A549 (cell line): ENCODE data around the gene LSM11. TPM values are rescaled to one million over a fixed set of nuclear protein-coding genes. Genes with fewer than 3 reads are reported as not detected.

ENCODE experiments used
- BHLHE40 ChIP-seq: IDR thresholded peaks from 2 replicates; pipeline ENCODE4 v1.6.1; 2012; ENCODE audit warnings: low read depth, low read length, inconsistent platforms
- CBX8 ChIP-seq: fragments of 200-600 bp; sonication (generic); IDR thresholded peaks from 2 replicates; pipeline ENCODE4 v1.6.1; 2016
- EHF ChIP-seq: fragments of 250-450 bp; sonication (Bioruptor Pico); IDR thresholded peaks from 2 replicates; pipeline ENCODE4 v1.5.0; 2020; ENCODE audit warnings: mild to moderate bottlenecking
- EP300 ChIP-seq, 2 experiments: fragments of >200 bp; sonication (Bioruptor Twin); formaldehyde crosslinking; IDR thresholded peaks; 2 replicates in 1 of 2; 3 replicates in 1 of 2; pipeline ENCODE4 v1.6.1; 2016 to 2017
- FOXS1 ChIP-seq: fragments of 250-450 bp; sonication (Bioruptor Pico); IDR thresholded peaks from 2 replicates; pipeline ENCODE4 v1.5.0; 2020; ENCODE audit warnings: mild to moderate bottlenecking, moderate library complexity
- HEYL ChIP-seq: fragments of 250-450 bp; sonication (Bioruptor Pico); IDR thresholded peaks from 2 replicates; pipeline ENCODE4 v1.8.0; 2021; ENCODE audit warnings: mild to moderate bottlenecking, moderate library complexity
- HOXA7 ChIP-seq: fragments of 250-450 bp; sonication (Bioruptor Pico); IDR thresholded peaks from 2 replicates; pipeline ENCODE4 v1.5.0; 2020; ENCODE audit warnings: mild to moderate bottlenecking, moderate library complexity
- HOXB13 ChIP-seq: fragments of 250-450 bp; sonication (Bioruptor Pico); IDR thresholded peaks from 2 replicates; pipeline ENCODE4 v1.5.0; 2020; ENCODE audit warnings: low read depth, mild to moderate bottlenecking, moderate library complexity
- JUN ChIP-seq, 2 experiments: fragments of >200 bp; sonication (Bioruptor Twin); formaldehyde crosslinking; IDR thresholded peaks; 2 replicates in 1 of 2; 3 replicates in 1 of 2; pipeline ENCODE4 v1.6.1; 2016 to 2017
- KDM5A ChIP-seq: fragments of 200-600 bp; sonication (generic); IDR thresholded peaks from 2 replicates; pipeline ENCODE4 v1.6.1; 2016; ENCODE audit warnings: antibody characterized with exemption, mild to moderate bottlenecking
- MAFK ChIP-seq: fragments of 450-650 bp; IDR thresholded peaks from 2 replicates; pipeline ENCODE4 v1.6.1; 2014; ENCODE audit not compliant: partially characterized antibody
- MYC ChIP-seq: IDR thresholded peaks from 2 replicates; pipeline ENCODE4 v1.6.1; 2012; ENCODE audit warnings: mild to moderate bottlenecking, inconsistent platforms, low read length, improper control_type of control experiment, borderline replicate concordance
- NFE2L2 ChIP-seq: fragments of 150-350 bp; conservative IDR thresholded peaks from 2 replicates; pipeline ENCODE4 v1.6.1; 2014; ENCODE audit warnings: low read length
- RAD21 ChIP-seq, 2 experiments: fragments of >200 bp in 1 of 2; sonication (Bioruptor Twin) in 1 of 2; formaldehyde crosslinking in 1 of 2; IDR thresholded peaks in 1 of 2; conservative IDR thresholded peaks in 1 of 2; 2 replicates in 1 of 2; 3 replicates in 1 of 2; pipeline ENCODE4 v1.6.1; 2012 to 2018; ENCODE audit warnings: inconsistent platforms in 1 of 2
- REST ChIP-seq: fragments of 200-600 bp; sonication (generic); IDR thresholded peaks from 2 replicates; pipeline ENCODE4 v1.6.1; 2016; ENCODE audit warnings: antibody characterized with exemption, mild to moderate bottlenecking, moderate library complexity
- RFX5 ChIP-seq: fragments of 450-650 bp; IDR thresholded peaks from 2 replicates; pipeline ENCODE4 v1.7.1; 2014; ENCODE audit warnings: antibody characterized with exemption, mild to moderate bottlenecking, moderate library complexity
- RNF2 ChIP-seq: fragments of 200-600 bp; sonication (generic); IDR thresholded peaks from 2 replicates; pipeline ENCODE4 v1.6.1; 2016; ENCODE audit warnings: low read depth, mild to moderate bottlenecking, antibody characterized with exemption, moderate library complexity, borderline replicate concordance
- SREBF2 ChIP-seq: fragments of 450-650 bp; IDR thresholded peaks from 2 replicates; pipeline ENCODE4 v1.6.1; 2014; ENCODE audit warnings: mild to moderate bottlenecking, moderate library complexity
- TP53 ChIP-seq: fragments of 250-450 bp; sonication (Bioruptor Pico); IDR thresholded peaks from 2 replicates; pipeline ENCODE4 v1.5.0; 2021; ENCODE audit warnings: mild to moderate bottlenecking, moderate library complexity
- ZC3H11A ChIP-seq: fragments of 450-650 bp; IDR thresholded peaks from 2 replicates; pipeline ENCODE4 v1.6.1; 2014; ENCODE audit warnings: antibody characterized with exemption, mild to moderate bottlenecking
- ZFP36 ChIP-seq: fragments of 450-650 bp; IDR thresholded peaks from 2 replicates; pipeline ENCODE4 v1.6.1; 2014; ENCODE audit warnings: borderline replicate concordance; ENCODE audit not compliant: partially characterized antibody
- ZNF302 ChIP-seq: fragments of 250-450 bp; sonication (Bioruptor Pico); IDR thresholded peaks from 2 replicates; pipeline ENCODE4 v1.9.0; 2021; ENCODE audit warnings: inconsistent platforms, mild to moderate bottlenecking, moderate library complexity
- polyA plus RNA-seq, 4 experiments: library from polyadenylated mRNA; depleted of rRNA in 3 of 4; stranded (reverse); fragments of >200 nt; fragmentation: RNase III in 1 of 4; extraction: RNeasy Plus Mini Kit Qiagen cat#74134 plus additional on column Dnase treatment in 1 of 4; gene quantifications; 2 replicates in 3 of 4; 3 replicates in 1 of 4; pipeline ENCODE4 v1.2.3, GENCODE V29; 2011 to 2017
- TF ChIP-seq, protein P1 (sequence below): IDR thresholded peaks from 2 replicates; pipeline ENCODE4 v1.6.1; 2012
- TF ChIP-seq, protein P2 (sequence below): IDR thresholded peaks from 2 replicates; pipeline ENCODE4 v1.6.1; 2012
- TF ChIP-seq, protein P3 (sequence below): fragments of 250-450 bp; sonication (Bioruptor Pico); IDR thresholded peaks from 2 replicates; pipeline ENCODE4 v1.5.0; 2021; ENCODE audit warnings: mild to moderate bottlenecking, moderate library complexity, borderline replicate concordance
- TF ChIP-seq, protein P4 (sequence below): fragments of >200 bp; sonication (Bioruptor Twin); formaldehyde crosslinking; IDR thresholded peaks from 2 replicates; pipeline ENCODE4 v1.6.1; 2016

LSM11 gene
- polyA plus RNA-seq, 2 of the 4 experiments (the other 2 are of a cell fraction), result 2.9 to 4.1 TPM

- TF ChIP-seq REST (no peak), HOXA7 (CRISPR knock-in tag) (no peak), ZNF302 (CRISPR knock-in tag) (no peak), EP300 (IDR thresholded peaks at IDR 0.05) (no peak), ZFP36 (no peak), RFX5 (no peak), CBX8 (no peak), SREBF2 (no peak), ZC3H11A (no peak), TP53 (CRISPR knock-in tag) (no peak), RNF2 (no peak), HEYL (CRISPR knock-in tag) (no peak), FOXS1 (CRISPR knock-in tag) (no peak), KDM5A (no peak), MYC (peak; percentile 50), JUN (IDR thresholded peaks at IDR 0.05) (peak; percentile 92 to 96), HOXB13 (CRISPR knock-in tag) (no peak), EHF (CRISPR knock-in tag) (peak; percentile 52; the same call in 1 of the 2 replicates), BHLHE40 (no peak), NFE2L2 (no peak), MAFK (peak; percentile 24), RAD21 (conservative IDR thresholded peaks at IDR 0.05 in 1 of 2, IDR thresholded peaks at IDR 0.05 in 1 of 2) (no peak)
- TF ChIP-seq, protein P1, sequence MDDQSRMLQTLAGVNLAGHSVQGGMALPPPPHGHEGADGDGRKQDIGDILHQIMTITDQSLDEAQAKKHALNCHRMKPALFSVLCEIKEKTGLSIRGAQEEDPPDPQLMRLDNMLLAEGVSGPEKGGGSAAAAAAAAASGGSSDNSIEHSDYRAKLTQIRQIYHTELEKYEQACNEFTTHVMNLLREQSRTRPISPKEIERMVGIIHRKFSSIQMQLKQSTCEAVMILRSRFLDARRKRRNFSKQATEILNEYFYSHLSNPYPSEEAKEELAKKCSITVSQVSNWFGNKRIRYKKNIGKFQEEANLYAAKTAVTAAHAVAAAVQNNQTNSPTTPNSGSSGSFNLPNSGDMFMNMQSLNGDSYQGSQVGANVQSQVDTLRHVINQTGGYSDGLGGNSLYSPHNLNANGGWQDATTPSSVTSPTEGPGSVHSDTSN, result no peak
- TF ChIP-seq, protein P2, sequence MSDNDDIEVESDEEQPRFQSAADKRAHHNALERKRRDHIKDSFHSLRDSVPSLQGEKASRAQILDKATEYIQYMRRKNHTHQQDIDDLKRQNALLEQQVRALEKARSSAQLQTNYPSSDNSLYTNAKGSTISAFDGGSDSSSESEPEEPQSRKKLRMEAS, result peak; percentile 90
- TF ChIP-seq, protein P3, sequence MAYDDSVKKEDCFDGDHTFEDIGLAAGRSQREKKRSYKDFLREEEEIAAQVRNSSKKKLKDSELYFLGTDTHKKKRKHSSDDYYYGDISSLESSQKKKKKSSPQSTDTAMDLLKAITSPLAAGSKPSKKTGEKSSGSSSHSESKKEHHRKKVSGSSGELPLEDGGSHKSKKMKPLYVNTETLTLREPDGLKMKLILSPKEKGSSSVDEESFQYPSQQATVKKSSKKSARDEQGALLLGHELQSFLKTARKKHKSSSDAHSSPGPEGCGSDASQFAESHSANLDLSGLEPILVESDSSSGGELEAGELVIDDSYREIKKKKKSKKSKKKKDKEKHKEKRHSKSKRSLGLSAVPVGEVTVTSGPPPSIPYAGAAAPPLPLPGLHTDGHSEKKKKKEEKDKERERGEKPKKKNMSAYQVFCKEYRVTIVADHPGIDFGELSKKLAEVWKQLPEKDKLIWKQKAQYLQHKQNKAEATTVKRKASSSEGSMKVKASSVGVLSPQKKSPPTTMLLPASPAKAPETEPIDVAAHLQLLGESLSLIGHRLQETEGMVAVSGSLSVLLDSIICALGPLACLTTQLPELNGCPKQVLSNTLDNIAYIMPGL (CRISPR knock-in tag), result no peak; the same call in 1 of the 2 replicates
- TF ChIP-seq, protein P4, sequence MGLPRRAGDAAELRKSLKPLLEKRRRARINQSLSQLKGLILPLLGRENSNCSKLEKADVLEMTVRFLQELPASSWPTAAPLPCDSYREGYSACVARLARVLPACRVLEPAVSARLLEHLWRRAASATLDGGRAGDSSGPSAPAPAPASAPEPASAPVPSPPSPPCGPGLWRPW, result no peak
These were observed 12.0 kb upstream of the LSM11 start, which contains the start of gene THG1L (continued) for GRCh38 chr5:157731272-157732129.
